ENCODE data around the gene CPTP. TPM values are rescaled to one million over a fixed set of nuclear protein-coding genes. Genes with fewer than 3 reads are reported as not detected.
"Not testable (repeated sequence)": the region's sequence is repeated elsewhere in the genome, so short reads cannot be mapped to it uniquely, and the experiment has no call there.

Gene CPTP
- total and polyA plus RNA-seq, 4 donors, result 7.9 to 45.1 (median 22.5) TPM

GRCh38 chr1:1315435-1315954, 9.1 kb upstream of the CPTP start:
- Histone ChIP-seq H3K36me3 (ENCODE audit: control insufficient read depth in 4 of 4, insufficient read depth in 3 of 4, low read depth in 1 of 4, low read length in 3 of 4) (peaks cover 6 to 44% (median 19%) of the 10 kb centered on the region in 4 donors), H3K9me3 (ENCODE audit: control insufficient read depth in 4 of 4, low read length in 3 of 4) (no peaks in the 10 kb centered on the region), H3K4me1 (ENCODE audit: control insufficient read depth in 4 of 4, insufficient read depth in 4 of 4, low read length in 3 of 4) (peaks cover 0 to 4% (median 2%) of the 10 kb centered on the region in 4 donors), H3K27ac (ENCODE audit: low read depth in 1 of 2, low read length in 2 of 2) (no peak overlapping the region), H3K27me3 (ENCODE audit: control insufficient read depth in 4 of 4, insufficient read depth in 4 of 4, low read length in 3 of 4) (no peaks in the 10 kb centered on the region), H3K4me3 (ENCODE audit: low read depth in 1 of 3, low read length in 3 of 3) (no peak overlapping the region), H3K9ac (ENCODE audit: low read depth in 1 of 2, low read length in 2 of 2) (no peak overlapping the region)
- DNase-seq (ENCODE audit: low spot score), result no peak
- TF ChIP-seq GABPA (IDR thresholded peaks at IDR 0.05 in 1 of 2, conservative IDR thresholded peaks at IDR 0.05 in 1 of 2) (no peak), YY1 (IDR thresholded peaks at IDR 0.05) (no peak), EGR1 (IDR thresholded peaks at IDR 0.05; ENCODE audit: low read depth in 2 of 2) (no peak), MAX (IDR thresholded peaks at IDR 0.05) (no peak), FOXA2 (IDR thresholded peaks at IDR 0.05) (no peak), ATF3 (IDR thresholded peaks at IDR 0.05) (no peak), SP1 (IDR thresholded peaks at IDR 0.05) (no peak), RXRA (IDR thresholded peaks at IDR 0.05) (no peak), JUND (IDR thresholded peaks at IDR 0.05) (no peak), HNF4G (IDR thresholded peaks at IDR 0.05) (no peak), FOXA1 (IDR thresholded peaks at IDR 0.05) (no peak), RAD21 (IDR thresholded peaks at IDR 0.05) (no peak), HNF4A (conservative IDR thresholded peaks at IDR 0.05) (no peak)
- TF ChIP-seq, protein P1, sequence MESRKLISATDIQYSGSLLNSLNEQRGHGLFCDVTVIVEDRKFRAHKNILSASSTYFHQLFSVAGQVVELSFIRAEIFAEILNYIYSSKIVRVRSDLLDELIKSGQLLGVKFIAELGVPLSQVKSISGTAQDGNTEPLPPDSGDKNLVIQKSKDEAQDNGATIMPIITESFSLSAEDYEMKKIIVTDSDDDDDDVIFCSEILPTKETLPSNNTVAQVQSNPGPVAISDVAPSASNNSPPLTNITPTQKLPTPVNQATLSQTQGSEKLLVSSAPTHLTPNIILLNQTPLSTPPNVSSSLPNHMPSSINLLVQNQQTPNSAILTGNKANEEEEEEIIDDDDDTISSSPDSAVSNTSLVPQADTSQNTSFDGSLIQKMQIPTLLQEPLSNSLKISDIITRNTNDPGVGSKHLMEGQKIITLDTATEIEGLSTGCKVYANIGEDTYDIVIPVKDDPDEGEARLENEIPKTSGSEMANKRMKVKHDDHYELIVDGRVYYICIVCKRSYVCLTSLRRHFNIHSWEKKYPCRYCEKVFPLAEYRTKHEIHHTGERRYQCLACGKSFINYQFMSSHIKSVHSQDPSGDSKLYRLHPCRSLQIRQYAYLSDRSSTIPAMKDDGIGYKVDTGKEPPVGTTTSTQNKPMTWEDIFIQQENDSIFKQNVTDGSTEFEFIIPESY (IDR thresholded peaks at IDR 0.05), result no peak
- TF ChIP-seq, protein P2, sequence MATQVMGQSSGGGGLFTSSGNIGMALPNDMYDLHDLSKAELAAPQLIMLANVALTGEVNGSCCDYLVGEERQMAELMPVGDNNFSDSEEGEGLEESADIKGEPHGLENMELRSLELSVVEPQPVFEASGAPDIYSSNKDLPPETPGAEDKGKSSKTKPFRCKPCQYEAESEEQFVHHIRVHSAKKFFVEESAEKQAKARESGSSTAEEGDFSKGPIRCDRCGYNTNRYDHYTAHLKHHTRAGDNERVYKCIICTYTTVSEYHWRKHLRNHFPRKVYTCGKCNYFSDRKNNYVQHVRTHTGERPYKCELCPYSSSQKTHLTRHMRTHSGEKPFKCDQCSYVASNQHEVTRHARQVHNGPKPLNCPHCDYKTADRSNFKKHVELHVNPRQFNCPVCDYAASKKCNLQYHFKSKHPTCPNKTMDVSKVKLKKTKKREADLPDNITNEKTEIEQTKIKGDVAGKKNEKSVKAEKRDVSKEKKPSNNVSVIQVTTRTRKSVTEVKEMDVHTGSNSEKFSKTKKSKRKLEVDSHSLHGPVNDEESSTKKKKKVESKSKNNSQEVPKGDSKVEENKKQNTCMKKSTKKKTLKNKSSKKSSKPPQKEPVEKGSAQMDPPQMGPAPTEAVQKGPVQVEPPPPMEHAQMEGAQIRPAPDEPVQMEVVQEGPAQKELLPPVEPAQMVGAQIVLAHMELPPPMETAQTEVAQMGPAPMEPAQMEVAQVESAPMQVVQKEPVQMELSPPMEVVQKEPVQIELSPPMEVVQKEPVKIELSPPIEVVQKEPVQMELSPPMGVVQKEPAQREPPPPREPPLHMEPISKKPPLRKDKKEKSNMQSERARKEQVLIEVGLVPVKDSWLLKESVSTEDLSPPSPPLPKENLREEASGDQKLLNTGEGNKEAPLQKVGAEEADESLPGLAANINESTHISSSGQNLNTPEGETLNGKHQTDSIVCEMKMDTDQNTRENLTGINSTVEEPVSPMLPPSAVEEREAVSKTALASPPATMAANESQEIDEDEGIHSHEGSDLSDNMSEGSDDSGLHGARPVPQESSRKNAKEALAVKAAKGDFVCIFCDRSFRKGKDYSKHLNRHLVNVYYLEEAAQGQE (IDR thresholded peaks at IDR 0.05), result no peak
- TF ChIP-seq, protein P3, sequence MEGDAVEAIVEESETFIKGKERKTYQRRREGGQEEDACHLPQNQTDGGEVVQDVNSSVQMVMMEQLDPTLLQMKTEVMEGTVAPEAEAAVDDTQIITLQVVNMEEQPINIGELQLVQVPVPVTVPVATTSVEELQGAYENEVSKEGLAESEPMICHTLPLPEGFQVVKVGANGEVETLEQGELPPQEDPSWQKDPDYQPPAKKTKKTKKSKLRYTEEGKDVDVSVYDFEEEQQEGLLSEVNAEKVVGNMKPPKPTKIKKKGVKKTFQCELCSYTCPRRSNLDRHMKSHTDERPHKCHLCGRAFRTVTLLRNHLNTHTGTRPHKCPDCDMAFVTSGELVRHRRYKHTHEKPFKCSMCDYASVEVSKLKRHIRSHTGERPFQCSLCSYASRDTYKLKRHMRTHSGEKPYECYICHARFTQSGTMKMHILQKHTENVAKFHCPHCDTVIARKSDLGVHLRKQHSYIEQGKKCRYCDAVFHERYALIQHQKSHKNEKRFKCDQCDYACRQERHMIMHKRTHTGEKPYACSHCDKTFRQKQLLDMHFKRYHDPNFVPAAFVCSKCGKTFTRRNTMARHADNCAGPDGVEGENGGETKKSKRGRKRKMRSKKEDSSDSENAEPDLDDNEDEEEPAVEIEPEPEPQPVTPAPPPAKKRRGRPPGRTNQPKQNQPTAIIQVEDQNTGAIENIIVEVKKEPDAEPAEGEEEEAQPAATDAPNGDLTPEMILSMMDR (IDR thresholded peaks at IDR 0.05; ENCODE audit: low read depth, low read length, missing input control), result no peak
- 85% methylated on average over 25 of the region's 26 CpGs for WGBS

DNA sequence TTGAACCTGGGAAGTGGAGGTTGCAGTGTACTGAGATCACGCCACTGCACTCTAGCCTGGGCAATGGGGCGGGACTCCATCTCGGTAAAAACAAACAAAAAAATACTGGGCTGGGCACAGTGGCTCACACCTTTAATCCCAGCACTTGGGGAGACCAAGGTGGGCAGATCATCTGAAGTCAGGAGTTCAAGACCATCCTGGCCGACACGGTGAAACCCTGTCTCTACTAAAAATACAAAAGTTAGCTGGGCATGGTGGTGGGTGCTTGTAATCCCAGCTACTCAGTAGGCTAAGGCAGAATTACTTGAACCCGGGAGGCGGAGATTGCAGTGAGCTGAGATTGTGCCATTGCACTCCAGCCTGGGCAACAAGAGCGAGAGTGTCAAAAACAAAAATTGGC, 8.4 kb upstream of the CPTP start:
- DNase-seq (ENCODE audit: low spot score); H3K27me3 ChIP-seq (ENCODE audit: control insufficient read depth in 4 of 4, insufficient read depth in 4 of 4, low read length in 3 of 4); H3K4me1 ChIP-seq (ENCODE audit: control insufficient read depth in 4 of 4, insufficient read depth in 4 of 4, low read length in 3 of 4); H3K9me3 ChIP-seq (ENCODE audit: control insufficient read depth in 4 of 4, low read length in 3 of 4); H3K4me3 ChIP-seq (ENCODE audit: low read depth in 1 of 3, low read length in 3 of 3); H3K27ac ChIP-seq (ENCODE audit: low read depth in 1 of 2, low read length in 2 of 2); H3K9ac ChIP-seq (ENCODE audit: low read depth in 1 of 2, low read length in 2 of 2): not testable (repeated sequence)
- WGBS, result 89% methylated on average over 8 of the region's 8 CpGs
- H3K36me3 ChIP-seq (ENCODE audit: control insufficient read depth in 4 of 4, insufficient read depth in 3 of 4, low read depth in 1 of 4, low read length in 3 of 4), result peaks cover 6 to 41% (median 18%) of the 10 kb centered on the region in 4 donors
